ENCODE results near the gene STARD3.

DNA sequence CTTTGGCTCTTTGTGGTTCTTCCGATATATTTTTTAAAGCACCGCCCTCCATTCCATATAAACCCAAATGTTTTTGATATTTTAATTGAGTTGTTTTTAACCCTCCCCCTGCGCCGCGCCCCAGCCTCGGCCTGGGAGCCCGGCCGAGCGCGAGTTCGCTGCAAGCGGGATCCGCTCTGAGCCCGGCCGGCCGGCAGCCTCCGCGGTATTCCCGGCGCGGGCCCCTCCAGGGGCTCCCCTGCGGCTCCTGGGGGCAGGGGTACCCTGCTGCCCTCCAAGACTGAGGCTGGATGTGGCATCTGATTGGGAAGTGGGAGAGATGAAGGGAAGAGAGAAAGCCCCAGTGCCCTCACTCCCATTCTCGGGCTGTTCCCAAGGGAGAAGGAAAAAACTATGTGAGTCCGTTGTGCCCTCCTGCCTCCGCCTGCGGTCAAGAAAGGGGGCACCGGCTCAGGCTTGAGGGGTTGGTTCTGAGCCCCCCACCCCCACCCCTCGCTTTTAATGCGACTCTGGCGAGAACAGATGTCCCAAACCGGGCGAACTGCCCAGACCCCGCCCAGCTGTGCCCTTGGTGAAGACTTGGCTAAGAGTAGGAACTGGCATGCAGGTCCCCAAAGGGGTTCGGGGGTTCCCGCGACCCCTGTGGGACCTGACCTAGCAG is 37.8 kb upstream of the STARD3 start:
- TF ChIP-seq, protein P1, sequence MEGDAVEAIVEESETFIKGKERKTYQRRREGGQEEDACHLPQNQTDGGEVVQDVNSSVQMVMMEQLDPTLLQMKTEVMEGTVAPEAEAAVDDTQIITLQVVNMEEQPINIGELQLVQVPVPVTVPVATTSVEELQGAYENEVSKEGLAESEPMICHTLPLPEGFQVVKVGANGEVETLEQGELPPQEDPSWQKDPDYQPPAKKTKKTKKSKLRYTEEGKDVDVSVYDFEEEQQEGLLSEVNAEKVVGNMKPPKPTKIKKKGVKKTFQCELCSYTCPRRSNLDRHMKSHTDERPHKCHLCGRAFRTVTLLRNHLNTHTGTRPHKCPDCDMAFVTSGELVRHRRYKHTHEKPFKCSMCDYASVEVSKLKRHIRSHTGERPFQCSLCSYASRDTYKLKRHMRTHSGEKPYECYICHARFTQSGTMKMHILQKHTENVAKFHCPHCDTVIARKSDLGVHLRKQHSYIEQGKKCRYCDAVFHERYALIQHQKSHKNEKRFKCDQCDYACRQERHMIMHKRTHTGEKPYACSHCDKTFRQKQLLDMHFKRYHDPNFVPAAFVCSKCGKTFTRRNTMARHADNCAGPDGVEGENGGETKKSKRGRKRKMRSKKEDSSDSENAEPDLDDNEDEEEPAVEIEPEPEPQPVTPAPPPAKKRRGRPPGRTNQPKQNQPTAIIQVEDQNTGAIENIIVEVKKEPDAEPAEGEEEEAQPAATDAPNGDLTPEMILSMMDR (IDR thresholded peaks at IDR 0.05) = no peak
- no peak for TF ChIP-seq POLR2A (IDR thresholded peaks at IDR 0.05)
